Superior temporal gyrus (tissue), 1 donor: Measurements from ENCODE around the gene NMU.
"Not testable (repeated sequence)": the region's sequence is repeated elsewhere in the genome, so short reads cannot be mapped to it uniquely, and the experiment has no call there.

Source experiments
- DNase-seq: peaks from one replicate; pipeline ENCODE4 v3.0.0-alpha.2; 2016; ENCODE audit errors: extremely low spot score

NMU gene

GRCh38 chr4:55560096-55560495 is 76.0 kb downstream of the NMU start:
- no peak for DNase-seq

- DNase-seq, result peak; percentile 34
Measured at GRCh38 chr4:55554453-55555030, 81.6 kb downstream of the NMU start.

- DNase-seq, result no peak
Measured at GRCh38 chr4:55553441-55554201, 82.5 kb downstream of the NMU start.

GRCh38 chr4:55551964-55552363 is 84.1 kb downstream of the NMU start:
- DNase-seq, result not testable (repeated sequence)

- DNase-seq, result no peak
Measured at GRCh38 chr4:55549888-55550287, 86.2 kb downstream of the NMU start.

- no peak for DNase-seq
Measured at GRCh38 chr4:55547918-55548317, 88.2 kb downstream of the NMU start.

- DNase-seq, result peak; percentile 60
Measured at GRCh38 chr4:55547466-55547770, 88.7 kb downstream of the NMU start.

- DNase-seq, result peak; percentile 85
Measured at GRCh38 chr4:55546756-55547465, 89.2 kb downstream of the NMU start, which contains the start of gene CLOCK. CLOCK (minus strand) TSS chr4:55546909; CDS start chr4:55482785, 64,124 bp downstream.

- DNase-seq, result no peak
Measured at GRCh38 chr4:55546506-55546755, 89.7 kb downstream of the NMU start.

- DNase-seq, result peak; percentile 79
Measured at GRCh38 chr4:55545641-55546505, 90.2 kb downstream of the NMU start.
